AG04449 (cell line): Measurements from ENCODE around the gene CHRM4.

Source experiments
- CTCF ChIA-PET: fragments of 350-600 bp; formaldehyde crosslinking; extraction: SDS; loops from one replicate; lab custom pipeline; 2021; ENCODE audit warnings: antibody characterized with exemption; lab: Yijun Ruan, JAX
- POLR2A ChIA-PET: fragments of 400-600, 350-600 bp; formaldehyde crosslinking; extraction: SDS; loops from one replicate; lab custom pipeline; 2020; ENCODE audit warnings: antibody characterized with exemption, inconsistent platforms; lab: Yijun Ruan, JAX
- DNase-seq: peaks from one replicate; pipeline ENCODE4 v3.0.0-alpha.2; 2010; ENCODE audit warnings: low read depth, low spot score
- H3K4me3 ChIP-seq: 2 replicates; pipeline ENCODE4 v1.5.1; 2011; ENCODE audit warnings: low read depth, mild to moderate bottlenecking, control low read depth, low read length
- TF ChIP-seq, protein P1 (sequence below): IDR thresholded peaks from one replicate; pipeline ENCODE4 v1.5.1; 2011; ENCODE audit warnings: mild to moderate bottlenecking, moderate library complexity, low read length, control low read depth, inconsistent platforms; ENCODE audit not compliant: insufficient read depth; ENCODE audit errors: missing control alignments

The CHRM4 gene

DNA sequence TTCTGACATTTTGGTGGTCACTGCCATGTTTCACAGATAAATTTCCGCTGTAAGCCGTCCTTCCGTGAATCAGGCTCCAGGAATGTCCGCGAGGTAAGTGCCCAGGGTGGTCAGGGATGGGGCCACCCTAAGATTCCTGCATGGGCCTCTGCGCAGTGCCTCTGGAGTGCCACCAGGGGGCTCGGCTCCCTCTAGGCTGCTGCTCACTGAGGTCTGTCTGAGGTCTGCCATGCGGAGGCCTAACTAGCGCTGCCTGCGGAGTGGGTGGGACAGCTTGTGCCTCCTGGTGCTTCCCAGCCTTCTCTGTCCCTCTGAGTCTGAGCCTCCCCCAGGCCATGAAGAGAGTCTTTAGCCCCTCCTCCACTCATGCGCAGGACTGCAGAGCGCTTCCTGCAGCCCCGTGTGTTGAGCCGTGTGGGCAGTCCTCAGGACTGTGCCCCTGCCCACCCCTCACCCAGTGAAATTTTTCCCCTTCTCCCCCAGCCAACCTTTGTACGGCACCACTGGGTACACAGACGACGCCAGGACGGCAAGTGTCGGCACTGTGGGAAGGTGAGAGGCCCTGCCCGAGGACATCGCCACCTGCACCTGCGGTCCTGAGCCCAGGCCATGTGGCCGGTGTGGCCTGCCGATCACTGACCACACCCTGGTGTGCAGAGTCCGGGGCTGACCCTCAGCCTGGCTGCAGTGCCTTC lies 22.0 kb downstream of the CHRM4 start:
- TF ChIP-seq, protein P1, sequence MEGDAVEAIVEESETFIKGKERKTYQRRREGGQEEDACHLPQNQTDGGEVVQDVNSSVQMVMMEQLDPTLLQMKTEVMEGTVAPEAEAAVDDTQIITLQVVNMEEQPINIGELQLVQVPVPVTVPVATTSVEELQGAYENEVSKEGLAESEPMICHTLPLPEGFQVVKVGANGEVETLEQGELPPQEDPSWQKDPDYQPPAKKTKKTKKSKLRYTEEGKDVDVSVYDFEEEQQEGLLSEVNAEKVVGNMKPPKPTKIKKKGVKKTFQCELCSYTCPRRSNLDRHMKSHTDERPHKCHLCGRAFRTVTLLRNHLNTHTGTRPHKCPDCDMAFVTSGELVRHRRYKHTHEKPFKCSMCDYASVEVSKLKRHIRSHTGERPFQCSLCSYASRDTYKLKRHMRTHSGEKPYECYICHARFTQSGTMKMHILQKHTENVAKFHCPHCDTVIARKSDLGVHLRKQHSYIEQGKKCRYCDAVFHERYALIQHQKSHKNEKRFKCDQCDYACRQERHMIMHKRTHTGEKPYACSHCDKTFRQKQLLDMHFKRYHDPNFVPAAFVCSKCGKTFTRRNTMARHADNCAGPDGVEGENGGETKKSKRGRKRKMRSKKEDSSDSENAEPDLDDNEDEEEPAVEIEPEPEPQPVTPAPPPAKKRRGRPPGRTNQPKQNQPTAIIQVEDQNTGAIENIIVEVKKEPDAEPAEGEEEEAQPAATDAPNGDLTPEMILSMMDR, result peak; percentile 99
- POLR2A ChIA-PET, result interaction anchor here (0.7 kb wide), 1 partner anchor 278 kb away, joined by 5 read pairs; no protein-coding TSS in a partner anchor
- no peak overlapping the region for H3K4me3 ChIP-seq
- CTCF ChIA-PET, result interaction anchor here (0.9 to 27.5 kb wide), 15 partner anchors 8 to 255 kb away, joined by 3 to 498 read pairs (median 5); partner anchors contain the start of gene DGKZ
- DNase-seq, result no peak

DNA sequence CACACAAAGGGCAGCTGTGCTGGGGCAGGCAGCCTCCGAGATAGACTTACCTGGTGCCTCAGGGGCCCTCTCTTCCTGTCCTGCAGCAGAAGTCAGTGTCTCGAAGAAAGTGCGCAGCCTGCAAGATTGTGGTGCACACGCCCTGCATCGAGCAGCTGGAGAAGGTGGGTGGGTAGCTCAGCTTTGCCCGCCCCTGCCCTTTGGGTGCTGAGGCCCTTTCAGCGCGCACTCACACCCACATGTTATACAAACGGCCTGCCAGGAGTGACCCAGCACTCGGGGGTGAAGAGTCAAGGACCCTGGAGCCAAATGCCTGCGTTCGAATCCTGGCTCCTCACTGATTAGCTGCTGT lies 23.7 kb downstream of the CHRM4 start:
- CTCF ChIA-PET, result interaction anchor here (0.7 to 27.5 kb wide), 24 partner anchors 10 to 595 kb away, joined by 3 to 498 read pairs (median 4); partner anchors contain the start of genes ATG13 and DGKZ
- no peak for DNase-seq
- H3K4me3 ChIP-seq, result no peak overlapping the region
- TF ChIP-seq, protein P1, result no peak
- POLR2A ChIA-PET, result no interaction called here

DNA sequence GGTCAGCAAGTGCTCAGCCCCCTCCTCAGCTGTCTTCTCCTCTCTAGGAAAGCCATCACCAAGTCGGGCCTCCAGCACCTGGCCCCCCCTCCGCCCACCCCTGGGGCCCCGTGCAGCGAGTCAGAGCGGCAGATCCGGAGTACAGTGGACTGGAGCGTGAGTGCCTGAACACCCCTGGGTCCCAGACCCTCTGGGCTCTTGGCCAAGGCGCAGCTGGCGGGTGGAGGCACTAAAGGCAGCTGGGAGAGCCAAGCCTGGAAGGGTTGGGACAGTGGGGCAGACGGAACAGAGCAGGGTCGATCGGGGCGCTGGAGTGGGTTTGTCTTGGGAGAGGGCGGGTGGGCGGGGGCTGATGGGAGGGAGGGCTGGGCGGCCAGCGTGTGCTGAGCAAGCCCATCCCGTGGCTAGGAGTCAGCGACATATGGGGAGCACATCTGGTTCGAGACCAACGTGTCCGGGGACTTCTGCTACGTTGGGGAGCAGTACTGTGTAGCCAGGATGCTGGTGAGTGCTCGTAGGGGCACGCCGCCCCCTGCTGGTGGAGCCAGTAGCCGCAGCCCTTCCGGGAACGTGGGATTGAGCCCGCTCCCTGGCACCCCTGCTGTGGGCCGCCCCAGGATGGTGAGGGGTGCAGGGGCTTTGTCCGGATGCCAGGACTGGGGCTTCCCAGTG lies 24.2 kb downstream of the CHRM4 start:
- no peak overlapping the region for H3K4me3 ChIP-seq
- TF ChIP-seq, protein P1, result peak; percentile 89
- CTCF ChIA-PET, result interaction anchor here (0.6 to 27.5 kb wide), 27 partner anchors 9 to 320 kb away, joined by 3 to 498 read pairs (median 4); partner anchors contain the start of genes ATG13, CREB3L1 and DGKZ
- no peak for DNase-seq
- POLR2A ChIA-PET, result no interaction called here

DNA sequence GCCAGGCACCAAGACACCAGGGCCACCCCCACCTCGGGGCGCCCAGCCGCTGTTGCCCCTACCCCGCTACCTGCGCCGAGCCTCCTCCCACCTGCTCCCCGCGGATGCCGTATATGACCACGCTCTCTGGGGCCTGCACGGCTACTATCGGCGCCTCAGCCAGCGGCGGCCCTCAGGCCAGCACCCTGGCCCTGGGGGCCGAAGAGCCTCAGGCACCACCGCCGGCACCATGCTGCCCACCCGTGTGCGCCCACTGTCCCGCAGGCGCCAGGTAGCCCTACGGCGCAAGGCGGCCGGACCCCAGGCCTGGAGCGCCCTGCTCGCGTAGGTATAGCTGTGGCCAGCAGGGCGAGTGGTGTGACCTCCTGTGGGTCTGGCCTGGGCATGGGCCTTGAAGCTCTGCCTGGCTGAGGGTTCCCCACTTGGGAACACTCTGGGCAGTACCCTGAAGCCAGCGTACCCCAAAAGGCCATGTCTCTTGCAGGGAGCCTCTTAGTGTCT lies 24.9 kb downstream of the CHRM4 start:
- no peak for DNase-seq
- POLR2A ChIA-PET, result no interaction called here
- TF ChIP-seq, protein P1, result no peak
- CTCF ChIA-PET, result interaction anchor here (0.6 to 27.5 kb wide), 14 partner anchors 10 to 639 kb away, joined by 3 to 498 read pairs (median 4); partner anchors contain the start of genes CREB3L1 and DGKZ
- H3K4me3 ChIP-seq, result no peak overlapping the region

DNA sequence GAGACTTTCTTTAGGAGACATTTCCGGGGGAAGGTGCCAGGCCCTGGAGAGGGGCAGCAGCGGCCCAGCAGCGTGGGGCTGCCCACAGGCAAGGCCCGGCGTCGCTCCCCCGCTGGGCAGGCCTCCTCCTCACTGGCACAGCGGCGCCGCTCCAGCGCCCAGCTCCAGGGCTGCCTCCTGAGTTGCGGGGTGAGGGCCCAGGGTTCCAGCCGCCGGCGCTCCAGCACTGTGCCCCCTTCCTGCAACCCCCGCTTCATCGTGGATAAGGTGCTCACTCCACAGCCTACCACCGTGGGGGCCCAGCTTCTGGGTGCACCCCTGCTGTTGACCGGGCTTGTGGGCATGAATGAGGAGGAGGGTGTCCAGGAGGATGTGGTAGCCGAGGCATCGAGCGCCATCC lies 25.3 kb downstream of the CHRM4 start:
- ChIA-PET CTCF (interaction anchor here (0.6 to 27.5 kb wide), 13 partner anchors 12 to 640 kb away, joined by 3 to 498 read pairs (median 3); partner anchors contain the start of genes CREB3L1 and DGKZ), POLR2A (interaction anchor here (0.6 kb wide), 1 partner anchor 268 kb away, joined by 3 read pairs; no protein-coding TSS in a partner anchor)
- DNase-seq, result no peak
- TF ChIP-seq, protein P1, result no peak
- no peak overlapping the region for H3K4me3 ChIP-seq
